HG03175 (cell line): ENCODE data around the gene TCF7L2.

Source experiments
- ATAC-seq: cut with Tn5 transposase; IDR thresholded peaks from one replicate; pipeline ENCODE4 v1.9.1; 2021; ENCODE audit warnings: mild to moderate bottlenecking, moderate library complexity; ENCODE audit not compliant: unreplicated experiment

Gene TCF7L2

DNA sequence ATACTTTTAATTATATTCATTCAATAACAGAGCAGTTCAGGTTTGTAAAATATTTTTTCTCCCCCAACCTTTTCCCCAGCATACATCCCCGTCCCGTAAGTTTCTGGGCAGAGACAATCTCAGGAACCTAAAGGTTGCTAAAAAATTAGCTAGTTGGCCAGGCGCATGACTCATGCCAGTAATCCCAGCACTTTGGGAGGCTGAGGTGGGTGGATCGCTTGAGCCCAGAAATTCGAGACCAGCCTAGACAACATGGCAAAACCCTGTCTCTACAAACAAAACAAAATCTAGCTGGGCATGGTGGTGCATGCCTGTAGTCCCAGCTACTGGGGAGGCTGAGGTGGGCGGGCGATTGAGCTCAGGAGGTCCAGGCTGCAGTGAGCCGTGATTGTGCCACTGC lies 40.2 kb downstream of the TCF7L2 start:
- no peak for ATAC-seq

DNA sequence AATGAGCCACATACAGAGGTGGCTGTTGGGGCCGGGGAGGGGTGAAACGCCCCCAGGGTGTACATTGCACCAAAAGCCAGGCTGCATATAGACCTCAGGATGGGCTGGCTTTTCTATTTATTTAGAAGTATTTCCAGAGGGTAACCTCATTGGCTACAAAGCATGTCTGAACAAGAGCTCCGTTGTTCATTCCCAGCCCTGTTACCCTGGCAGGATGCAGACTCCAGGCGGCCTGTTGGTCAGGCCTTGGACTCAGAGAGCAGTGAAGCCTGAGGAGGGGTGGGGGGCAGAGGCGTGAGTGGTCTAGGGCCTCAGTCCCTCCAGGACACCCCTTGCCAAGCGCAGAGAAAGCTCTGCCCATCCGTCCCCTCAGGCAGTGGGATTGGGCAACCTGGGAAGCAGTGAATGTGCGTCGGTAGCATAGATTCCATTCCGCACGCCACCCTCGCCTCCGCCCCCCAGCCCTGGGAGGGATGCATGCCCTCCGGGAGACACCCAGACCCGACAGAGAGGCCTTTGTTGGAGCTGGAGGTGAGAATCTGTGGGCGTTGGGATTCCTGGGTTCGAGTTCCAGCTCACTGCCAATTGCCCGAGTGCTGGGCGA lies 41.9 kb downstream of the TCF7L2 start:
- ATAC-seq, result no peak

- ATAC-seq, result no peak
Measured at GRCh38 chr10:112996462-112996861, 46.4 kb downstream of the TCF7L2 start.

- ATAC-seq, result no peak
Measured at GRCh38 chr10:112999102-112999501, 49.1 kb downstream of the TCF7L2 start.

GRCh38 chr10:113000442-113000841 lies 50.4 kb downstream of the TCF7L2 start:
- ATAC-seq, result no peak

DNA sequence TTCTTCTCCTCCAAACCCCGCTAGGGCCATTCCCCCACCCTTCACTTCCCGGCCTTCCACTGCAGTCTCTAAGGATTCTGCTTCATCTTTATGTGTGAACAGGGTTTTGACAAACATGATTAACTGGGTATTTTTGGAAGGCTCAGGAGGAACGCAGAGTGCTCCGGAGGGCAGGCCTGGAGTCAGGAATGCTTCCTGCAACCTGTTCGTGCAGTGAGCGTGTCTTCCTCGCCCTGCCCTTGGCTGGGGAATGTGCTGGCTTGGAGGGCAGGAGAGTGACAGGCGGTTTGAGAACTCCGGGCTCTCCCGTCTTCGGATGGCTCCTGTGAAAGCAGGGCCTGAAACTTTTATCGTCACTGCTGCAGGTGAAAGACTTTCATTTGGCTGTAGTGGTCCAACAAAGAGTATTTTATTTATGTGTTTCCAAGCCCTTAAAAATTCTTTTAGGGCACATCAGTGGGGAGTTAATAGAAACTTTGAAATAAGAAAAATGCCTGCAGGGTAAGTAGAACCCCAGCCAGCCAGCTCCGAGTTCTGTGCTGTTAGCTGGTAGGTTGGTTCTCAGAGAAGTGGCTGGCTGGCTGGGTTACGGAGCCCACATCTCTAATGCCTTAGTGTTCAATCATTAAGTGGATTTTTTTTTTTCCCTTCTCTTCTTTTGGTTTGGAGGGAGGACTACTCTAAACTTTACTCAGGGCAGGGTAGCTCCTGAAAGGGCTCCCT lies 51.0 kb downstream of the TCF7L2 start:
- ATAC-seq, result no peak

GRCh38 chr10:113001599-113002448 lies 51.8 kb downstream of the TCF7L2 start:
- no peak for ATAC-seq

- no peak for ATAC-seq
Measured at GRCh38 chr10:113002449-113002777, 52.4 kb downstream of the TCF7L2 start.

GRCh38 chr10:113003052-113003451 lies 53.0 kb downstream of the TCF7L2 start:
- ATAC-seq, result no peak

DNA sequence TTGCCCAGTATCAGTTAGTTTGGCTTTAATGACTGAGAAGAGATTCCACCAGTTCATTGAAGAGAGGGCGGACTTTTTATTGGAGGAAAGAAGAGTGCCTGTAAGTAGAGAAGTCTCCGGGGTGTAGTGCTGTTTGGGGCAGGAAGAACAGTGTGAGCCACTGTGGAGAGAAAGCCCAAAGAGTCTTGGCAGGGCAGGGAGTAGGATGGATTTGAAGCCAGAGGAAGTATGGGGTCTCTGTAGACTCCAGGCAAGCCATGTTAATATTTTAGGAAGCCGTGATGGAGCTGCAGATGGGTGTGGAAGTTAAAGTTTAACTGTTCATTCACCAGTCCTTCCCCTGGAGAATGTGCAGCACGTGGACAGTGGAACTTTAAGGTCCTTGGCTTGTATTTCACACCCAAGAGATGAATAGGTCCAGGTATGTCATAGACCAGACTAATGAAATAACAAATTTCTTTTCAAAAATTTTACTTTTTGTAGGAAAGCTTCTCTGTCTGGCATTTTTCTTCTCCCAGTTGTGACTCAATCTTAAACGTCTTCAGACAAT lies 54.1 kb downstream of the TCF7L2 start:
- ATAC-seq, result no peak

GRCh38 chr10:113005380-113005779 lies 55.3 kb downstream of the TCF7L2 start:
- no peak for ATAC-seq

DNA sequence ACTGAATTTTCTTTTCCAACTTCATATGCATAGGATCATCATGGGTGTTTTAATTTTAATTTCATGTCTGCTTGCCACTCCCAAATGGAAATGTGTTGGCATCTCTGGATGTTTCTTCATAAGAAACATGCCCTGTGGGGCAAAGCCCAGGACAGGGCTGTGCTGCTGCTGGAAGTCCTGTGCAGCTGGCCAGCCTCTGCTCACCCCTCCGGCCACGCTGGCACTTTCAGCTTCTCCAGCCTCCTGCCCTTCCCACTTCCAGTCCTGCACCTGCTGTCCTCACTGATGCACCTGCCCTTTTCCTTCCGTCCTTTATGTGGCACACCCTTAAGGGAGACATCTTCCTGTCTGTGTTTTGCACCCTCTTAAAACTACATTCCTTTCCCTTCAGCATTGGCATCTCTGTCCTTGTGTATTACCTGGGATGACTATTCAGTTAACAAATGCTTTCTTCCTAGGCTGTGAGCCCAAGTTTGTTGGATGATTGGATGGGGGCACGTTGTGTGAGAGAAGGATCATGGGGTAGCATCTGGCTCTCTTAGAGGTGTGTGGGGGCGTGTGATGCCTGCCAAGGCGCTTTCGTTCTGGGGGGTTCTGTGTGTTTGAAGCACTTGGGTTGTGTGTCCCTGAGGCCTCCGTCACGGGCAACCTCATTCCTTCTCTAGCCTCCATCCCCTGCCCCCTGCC lies 56.8 kb downstream of the TCF7L2 start:
- ATAC-seq, result no peak

GRCh38 chr10:113007343-113007771 lies 57.3 kb downstream of the TCF7L2 start:
- no peak for ATAC-seq

- no peak for ATAC-seq
Measured at GRCh38 chr10:113007821-113008220, 57.8 kb downstream of the TCF7L2 start.

GRCh38 chr10:113011592-113012374 lies 61.7 kb downstream of the TCF7L2 start:
- ATAC-seq, result no peak

- no peak for ATAC-seq
Measured at GRCh38 chr10:113015201-113015600, 65.2 kb downstream of the TCF7L2 start.

GRCh38 chr10:113017376-113017775 lies 67.3 kb downstream of the TCF7L2 start:
- no peak for ATAC-seq

DNA sequence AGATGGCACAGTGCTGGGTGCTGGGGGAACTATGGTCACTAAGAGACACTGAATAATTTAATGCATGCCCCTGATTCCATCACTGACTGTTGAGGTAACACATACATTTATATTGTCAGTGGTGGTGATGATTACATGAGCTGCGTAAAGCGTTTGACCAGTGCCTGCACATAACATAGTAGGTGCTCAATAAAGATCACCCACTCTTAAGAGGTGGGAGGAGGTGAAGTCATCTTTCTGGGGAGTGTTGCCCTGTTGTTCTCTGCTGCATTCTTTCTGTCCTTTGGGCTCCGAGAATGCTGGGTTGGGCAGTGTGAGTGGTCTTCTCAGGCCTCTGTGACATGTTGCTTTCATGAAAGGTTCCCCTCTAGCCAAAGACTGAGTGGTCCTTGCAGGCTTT lies 68.0 kb downstream of the TCF7L2 start:
- ATAC-seq, result no peak

GRCh38 chr10:113019096-113019495 lies 69.0 kb downstream of the TCF7L2 start:
- ATAC-seq, result no peak
